ENCODE data around the gene AOC1. TPM values are rescaled to one million over a fixed set of nuclear protein-coding genes. Genes with fewer than 3 reads are reported as not detected.

Gene AOC1
- total RNA-seq, 1 donor from 2014 or later: not detected

GRCh38 chr7:150835019-150835418, 17.3 kb upstream of the AOC1 start:
- DNase-seq (ENCODE audit: low read depth, low spot score): no peak

DNA sequence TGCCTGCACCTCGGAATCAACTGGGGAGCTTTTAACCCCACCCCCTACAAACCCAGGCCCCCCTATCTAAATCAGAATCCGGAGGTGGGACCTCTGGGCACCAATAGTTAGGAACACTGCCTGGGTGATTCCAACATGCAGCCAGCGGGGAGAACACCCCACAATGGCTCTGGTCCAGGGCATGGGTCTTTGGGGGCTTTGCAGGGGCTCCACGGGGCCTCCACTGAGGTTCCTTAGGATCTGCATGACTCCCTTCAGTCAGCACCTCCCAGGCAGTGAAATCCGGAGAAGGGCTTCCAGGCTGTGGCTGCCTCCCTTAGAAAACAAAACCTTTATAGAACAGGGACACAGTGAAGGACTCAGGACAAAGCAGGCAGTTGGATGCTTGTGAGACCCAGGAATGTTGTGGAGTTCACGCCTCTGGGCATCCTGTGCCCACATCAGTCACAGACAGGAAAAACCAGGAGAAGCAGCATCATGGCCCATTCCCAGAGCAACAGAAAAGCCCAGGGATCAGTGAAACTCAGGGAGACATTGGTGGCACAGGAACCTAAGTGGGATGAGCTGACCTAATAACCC, 16.5 kb upstream of the AOC1 start:
- DNase-seq (ENCODE audit: low read depth, low spot score): no peak

GRCh38 chr7:150838965-150839650, 13.2 kb upstream of the AOC1 start:
- no peak for DNase-seq (ENCODE audit: low read depth, low spot score)

DNA sequence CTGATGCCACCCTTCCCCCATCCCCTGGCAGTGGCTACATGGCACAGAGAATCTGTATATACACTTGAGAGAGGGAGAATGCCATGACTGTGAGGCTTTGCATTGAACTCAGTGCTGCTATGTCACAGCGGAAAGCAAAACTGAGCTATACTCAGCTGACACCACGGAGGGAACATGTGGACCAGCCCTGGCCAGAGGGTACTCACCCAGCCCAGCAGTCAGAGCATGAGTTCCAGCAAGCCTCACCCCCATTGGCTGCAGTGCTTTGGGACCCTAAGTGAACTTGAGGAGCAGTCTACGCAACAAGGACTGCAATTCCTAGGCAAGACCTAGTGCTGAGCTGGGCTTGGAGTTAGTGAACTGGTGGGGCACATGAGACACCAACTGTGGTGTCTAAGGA, 10.3 kb upstream of the AOC1 start:
- DNase-seq (ENCODE audit: low read depth, low spot score): no peak

GRCh38 chr7:150842716-150843115, 9.6 kb upstream of the AOC1 start:
- no peak for DNase-seq (ENCODE audit: low read depth, low spot score)

DNA sequence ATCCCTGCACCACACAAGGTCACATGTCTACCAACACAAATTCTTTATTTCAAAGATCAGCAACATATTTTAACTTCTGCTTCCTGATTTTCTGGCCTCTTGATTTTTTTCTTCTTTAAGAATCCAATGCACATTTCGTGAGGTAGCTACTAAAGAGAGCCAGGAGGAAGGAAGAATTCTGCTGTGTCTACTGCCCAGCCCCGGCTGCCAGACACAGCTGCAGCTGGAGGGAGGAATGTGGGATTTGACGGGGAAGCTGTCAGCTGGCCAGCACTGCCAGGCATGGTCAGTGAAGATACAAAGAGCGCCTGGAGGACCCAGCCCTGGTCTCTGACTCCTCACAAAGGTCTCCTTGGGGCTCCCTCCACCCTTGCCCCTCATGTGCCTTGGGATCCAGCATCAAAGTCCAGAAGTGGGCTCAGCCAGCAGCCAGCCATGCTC, 6.9 kb upstream of the AOC1 start:
- DNase-seq (ENCODE audit: low read depth, low spot score): no peak

DNA sequence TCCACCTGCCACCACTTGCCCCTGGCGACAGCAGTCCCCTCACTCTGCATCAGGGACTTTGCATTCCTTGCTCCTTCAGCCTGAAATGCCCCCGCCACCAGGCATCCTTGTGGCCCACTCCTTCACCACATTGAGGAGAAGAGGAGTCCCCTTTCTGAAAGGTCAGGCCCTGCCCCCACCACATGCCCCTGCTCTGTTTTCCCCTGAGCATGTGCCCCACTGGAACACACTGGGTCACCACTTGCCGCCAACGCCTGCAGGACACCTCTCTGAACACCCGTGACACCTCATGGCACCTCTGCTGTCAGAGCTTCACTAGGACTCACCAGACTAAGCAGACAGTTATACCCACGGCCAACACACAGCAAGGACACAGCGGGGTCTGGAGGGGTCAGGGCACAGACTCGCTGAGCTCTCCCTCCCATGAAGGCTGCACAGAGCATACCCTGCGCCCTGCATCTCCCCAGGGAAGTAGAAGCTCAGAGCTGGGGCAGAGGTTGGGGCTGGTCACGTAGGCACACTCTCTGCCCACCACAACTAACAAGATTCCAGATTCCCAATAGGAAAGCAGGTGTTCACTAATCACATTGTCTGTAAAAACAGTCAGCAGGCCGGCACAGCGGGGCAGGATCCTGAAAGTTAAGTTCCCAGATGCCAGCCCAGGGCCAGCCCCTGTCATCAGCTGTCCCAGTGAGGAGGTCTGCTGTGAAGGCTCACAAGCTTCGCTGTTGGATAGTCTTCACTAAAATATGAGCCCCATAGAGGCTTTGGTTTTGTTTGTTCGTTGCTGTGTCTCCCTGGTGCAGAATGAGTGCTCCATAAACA, 5.8 kb upstream of the AOC1 start:
- DNase-seq (ENCODE audit: low read depth, low spot score): no peak

GRCh38 chr7:150847536-150847935, 4.8 kb upstream of the AOC1 start:
- no peak for DNase-seq (ENCODE audit: low read depth, low spot score)

DNA sequence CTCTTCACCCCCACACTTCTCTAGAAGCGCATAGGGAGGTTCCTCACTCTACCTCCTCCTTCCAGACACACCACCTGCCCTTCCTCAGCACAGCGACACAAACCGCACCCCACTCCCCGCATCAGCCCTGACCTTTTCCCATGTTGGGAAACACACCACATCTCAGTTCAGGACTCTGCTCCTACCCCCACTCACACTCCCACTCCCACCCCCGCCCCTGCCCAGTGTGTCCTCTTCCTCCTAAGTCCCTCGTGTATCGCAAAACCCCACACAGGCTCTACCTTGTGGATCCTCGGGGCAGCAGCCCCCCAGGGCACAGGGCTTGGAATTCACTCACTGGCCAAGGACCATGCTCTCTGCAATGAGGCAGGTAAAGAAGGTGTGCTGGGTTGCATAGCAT, 4.2 kb upstream of the AOC1 start:
- no peak for DNase-seq (ENCODE audit: low read depth, low spot score)

DNA sequence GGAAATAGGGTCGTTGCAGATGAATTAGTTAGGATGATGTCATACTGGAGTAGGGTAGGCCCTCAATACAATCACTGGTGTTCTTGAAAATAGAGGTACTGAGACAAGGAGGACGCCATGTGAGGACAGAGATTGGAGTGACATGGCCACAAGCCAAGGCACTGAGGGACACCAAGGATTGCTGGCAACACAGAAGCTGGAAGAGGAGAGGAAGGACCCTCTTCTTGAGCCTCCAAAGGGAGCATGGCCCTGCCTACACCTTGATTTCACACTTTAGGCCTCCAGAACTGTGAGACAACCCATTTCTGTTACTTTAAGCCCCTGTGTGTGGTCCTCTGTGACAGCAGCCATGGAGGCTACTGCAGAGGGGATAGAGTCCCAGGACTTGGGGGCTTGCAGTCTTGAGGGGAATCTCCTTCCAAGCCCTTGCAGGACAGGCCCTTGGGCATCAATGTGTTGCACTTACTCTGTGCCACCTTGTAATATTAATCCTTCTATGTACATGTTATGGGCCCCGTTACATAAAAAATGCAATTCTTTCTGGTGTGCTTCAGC, 3.7 kb upstream of the AOC1 start:
- DNase-seq (ENCODE audit: low read depth, low spot score): no peak

GRCh38 chr7:150849204-150849775, 3.0 kb upstream of the AOC1 start:
- DNase-seq (ENCODE audit: low read depth, low spot score): no peak

- no peak for DNase-seq (ENCODE audit: low read depth, low spot score)
Observed at GRCh38 chr7:150850273-150850672, 2.0 kb upstream of the AOC1 start.

DNA sequence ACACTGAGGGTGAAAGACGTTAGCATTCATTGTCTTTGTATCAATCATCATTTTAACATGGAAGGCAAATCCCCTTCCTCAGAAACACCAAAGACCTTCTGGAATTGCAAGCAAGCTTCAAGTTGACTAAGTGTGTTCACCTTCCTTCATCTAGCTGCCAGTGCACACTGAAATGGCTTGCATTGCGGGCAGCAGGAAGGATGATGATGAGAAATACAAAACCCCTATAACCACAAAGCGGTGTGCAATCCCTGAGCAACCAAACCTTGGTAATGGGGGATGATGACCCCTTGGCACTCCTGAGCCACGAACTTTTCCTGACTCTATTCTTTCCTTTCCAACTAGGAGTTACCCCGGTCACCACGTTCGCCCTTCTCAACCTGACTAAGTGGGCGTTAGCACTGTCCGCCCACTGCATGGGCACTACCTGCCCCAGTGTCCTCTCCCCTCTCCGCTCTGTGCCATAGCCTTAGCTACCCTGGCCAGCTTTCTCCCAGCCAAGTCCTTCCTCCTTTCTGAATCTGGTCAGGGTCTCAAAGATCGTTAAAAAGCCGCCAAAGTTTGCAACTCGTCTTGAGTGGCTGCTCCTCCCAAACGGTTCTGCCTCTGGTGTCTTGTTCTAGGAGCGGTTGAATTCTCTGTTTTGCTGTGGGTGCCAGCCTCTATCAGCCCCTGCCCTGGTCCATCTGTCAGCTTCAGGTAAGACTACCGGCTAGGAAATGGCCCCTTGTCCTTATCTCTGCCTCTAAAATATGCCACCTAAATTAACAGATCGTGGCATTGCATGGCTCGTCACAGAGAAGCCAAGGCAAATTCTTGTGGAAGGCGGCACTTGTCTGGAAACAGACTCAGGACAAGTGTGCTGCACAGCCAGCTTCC, 586 bp upstream of the AOC1 start:
- DNase-seq (ENCODE audit: low read depth, low spot score): no peak

GRCh38 chr7:150854066-150855000, 2.0 kb downstream of the AOC1 start:
- DNase-seq (ENCODE audit: low read depth, low spot score): no peak

GRCh38 chr7:150855046-150855445, 2.7 kb downstream of the AOC1 start:
- no peak for DNase-seq (ENCODE audit: low read depth, low spot score)

DNA sequence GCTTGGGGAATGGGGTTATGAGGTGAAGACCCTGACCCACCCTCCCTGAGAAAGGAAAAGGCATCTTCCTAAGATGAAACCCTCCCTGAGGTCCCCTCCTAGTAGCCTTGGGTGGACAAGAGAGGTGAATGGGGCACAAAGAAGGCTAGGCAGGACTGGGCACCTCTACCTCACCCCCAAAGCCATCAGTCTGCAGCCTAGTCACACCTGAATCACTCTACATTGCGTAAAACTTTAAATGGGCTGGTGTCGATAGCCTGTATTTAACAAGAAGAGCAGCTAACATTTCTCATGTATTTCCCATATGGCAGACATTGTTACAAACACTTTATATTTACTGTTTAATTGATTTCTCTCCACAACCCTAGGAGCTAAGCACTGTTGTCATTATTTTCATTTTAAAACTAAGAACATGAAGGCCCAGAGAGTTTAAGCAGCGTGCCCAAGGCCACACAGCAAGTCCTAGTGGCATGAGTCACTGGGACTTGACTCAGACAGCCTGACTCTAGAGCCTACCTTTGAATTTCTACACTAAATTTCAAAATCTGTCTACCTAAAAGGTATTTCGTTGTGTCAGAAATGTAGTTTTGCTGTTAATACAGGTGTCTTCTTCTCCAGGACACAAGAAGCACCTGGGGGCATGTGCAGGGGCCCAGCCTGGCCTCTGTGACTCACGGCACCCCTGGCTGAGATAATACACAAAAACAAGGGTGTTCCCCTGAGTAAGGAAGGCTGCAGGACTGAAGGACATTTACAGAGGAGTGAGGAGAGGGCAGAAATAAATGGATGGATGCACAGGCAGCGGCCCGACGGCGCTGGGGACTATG, 3.4 kb downstream of the AOC1 start:
- DNase-seq (ENCODE audit: low read depth, low spot score): no peak

DNA sequence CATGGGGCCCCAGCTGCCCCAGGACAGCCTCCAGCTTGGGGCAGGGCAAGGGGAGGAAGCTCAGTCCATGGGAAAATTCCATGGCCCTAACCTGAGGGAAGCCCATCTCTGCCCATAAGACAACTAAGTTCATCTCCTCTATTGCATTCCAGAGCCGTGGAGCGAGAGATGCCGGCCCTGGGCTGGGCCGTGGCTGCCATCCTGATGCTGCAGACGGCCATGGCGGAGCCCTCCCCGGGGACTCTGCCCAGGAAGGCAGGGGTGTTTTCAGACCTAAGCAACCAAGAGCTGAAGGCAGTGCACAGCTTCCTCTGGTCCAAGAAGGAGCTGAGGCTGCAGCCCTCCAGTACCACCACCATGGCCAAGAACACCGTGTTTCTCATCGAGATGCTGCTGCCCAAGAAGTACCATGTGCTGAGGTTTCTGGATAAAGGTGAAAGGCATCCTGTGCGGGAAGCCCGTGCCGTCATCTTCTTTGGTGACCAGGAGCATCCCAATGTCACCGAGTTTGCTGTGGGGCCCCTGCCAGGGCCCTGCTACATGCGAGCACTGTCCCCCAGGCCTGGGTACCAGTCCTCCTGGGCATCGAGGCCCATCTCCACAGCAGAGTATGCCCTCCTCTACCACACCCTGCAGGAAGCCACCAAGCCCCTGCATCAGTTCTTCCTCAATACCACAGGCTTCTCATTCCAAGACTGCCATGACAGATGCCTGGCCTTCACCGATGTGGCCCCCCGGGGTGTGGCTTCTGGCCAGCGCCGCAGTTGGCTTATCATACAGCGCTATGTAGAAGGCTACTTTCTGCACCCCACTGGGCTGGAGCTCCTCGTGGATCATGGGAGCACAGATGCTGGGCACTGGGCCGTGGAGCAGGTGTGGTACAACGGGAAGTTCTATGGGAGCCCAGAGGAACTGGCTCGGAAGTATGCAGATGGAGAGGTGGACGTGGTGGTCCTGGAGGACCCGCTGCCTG, 4.3 kb downstream of the AOC1 start:
- DNase-seq (ENCODE audit: low read depth, low spot score): no peak
